ENCODE results near the gene DACH2.

DACH2 gene

GRCh38 chrX:86322913-86323312 is 174.7 kb downstream of the DACH2 start:
- no peaks in the 10 kb centered on the region for H3K9me2 ChIP-seq (ENCODE audit: low read depth, low read length)
- no peaks in the 10 kb centered on the region for H3K36me3 ChIP-seq (ENCODE audit: insufficient read depth, low read length)
- no peak overlapping the region for H3K9ac ChIP-seq (ENCODE audit: low read length)
- H3K4me2 ChIP-seq (ENCODE audit: low read length) = no peak overlapping the region
- H3K79me2 ChIP-seq (ENCODE audit: insufficient read depth, low read length) = no peaks in the 10 kb centered on the region
- no peak overlapping the region for H3K4me3 ChIP-seq (ENCODE audit: low read depth, low read length, poor library complexity, severe bottlenecking)
- no peaks in the 10 kb centered on the region for H3K27me3 ChIP-seq (ENCODE audit: insufficient read depth, low read length)
- H3K4me1 ChIP-seq (ENCODE audit: insufficient read depth, low read length, severe bottlenecking) = no peaks in the 10 kb centered on the region
- TF ChIP-seq CTCF (IDR thresholded peaks at IDR 0.05; ENCODE audit: low read length) (no peak), EZH2 (IDR thresholded peaks at IDR 0.05; ENCODE audit: borderline replicate concordance, low read length) (no peak)
- no peak overlapping the region for H2AFZ ChIP-seq (ENCODE audit: low read length)
- no peaks in the 10 kb centered on the region for H4K20me1 ChIP-seq (ENCODE audit: insufficient read depth, low read length)
- H3F3A ChIP-seq (ENCODE audit: insufficient read depth, low read length) = no peaks in the 10 kb centered on the region
- no peak overlapping the region for H3K27ac ChIP-seq (ENCODE audit: low read depth, low read length, poor library complexity, severe bottlenecking)
- H3K9me3 ChIP-seq (ENCODE audit: low read length) = no peaks in the 10 kb centered on the region

DNA sequence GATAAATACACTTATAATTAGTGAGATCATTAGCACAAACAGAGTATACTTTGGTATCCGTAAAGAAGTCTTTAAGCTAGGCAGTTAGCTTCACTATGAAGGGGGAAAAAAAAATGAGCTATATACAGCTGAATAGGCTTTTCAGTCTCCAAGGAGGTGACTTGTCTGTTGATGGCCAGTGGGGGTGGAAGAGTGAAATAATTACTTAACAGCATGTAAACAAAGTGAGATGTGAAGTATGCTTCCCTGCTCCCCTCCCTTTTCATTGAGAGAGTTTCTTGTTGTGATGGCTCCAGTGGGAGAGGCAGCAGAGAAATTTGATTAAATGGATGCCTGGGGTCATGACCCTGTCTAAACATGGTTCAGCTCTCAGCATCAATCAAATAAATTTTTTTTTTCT is 180.9 kb downstream of the DACH2 start:
- Histone ChIP-seq H3K9ac (ENCODE audit: low read length) (no peak overlapping the region), H3K79me2 (ENCODE audit: insufficient read depth, low read length) (no peaks in the 10 kb centered on the region), H3K27me3 (ENCODE audit: insufficient read depth, low read length) (no peaks in the 10 kb centered on the region), H2AFZ (ENCODE audit: low read length) (no peak overlapping the region), H4K20me1 (ENCODE audit: insufficient read depth, low read length) (no peaks in the 10 kb centered on the region), H3K36me3 (ENCODE audit: insufficient read depth, low read length) (no peaks in the 10 kb centered on the region), H3K4me2 (ENCODE audit: low read length) (no peak overlapping the region), H3K4me3 (ENCODE audit: low read depth, low read length, poor library complexity, severe bottlenecking) (no peak overlapping the region), H3K9me2 (ENCODE audit: low read depth, low read length) (no peaks in the 10 kb centered on the region), H3F3A (ENCODE audit: insufficient read depth, low read length) (no peaks in the 10 kb centered on the region), H3K4me1 (ENCODE audit: insufficient read depth, low read length, severe bottlenecking) (no peaks in the 10 kb centered on the region), H3K27ac (ENCODE audit: low read depth, low read length, poor library complexity, severe bottlenecking) (no peak overlapping the region), H3K9me3 (ENCODE audit: low read length) (no peaks in the 10 kb centered on the region)
- TF ChIP-seq EZH2 (IDR thresholded peaks at IDR 0.05; ENCODE audit: borderline replicate concordance, low read length) (no peak), CTCF (IDR thresholded peaks at IDR 0.05; ENCODE audit: low read length) (no peak)

DNA sequence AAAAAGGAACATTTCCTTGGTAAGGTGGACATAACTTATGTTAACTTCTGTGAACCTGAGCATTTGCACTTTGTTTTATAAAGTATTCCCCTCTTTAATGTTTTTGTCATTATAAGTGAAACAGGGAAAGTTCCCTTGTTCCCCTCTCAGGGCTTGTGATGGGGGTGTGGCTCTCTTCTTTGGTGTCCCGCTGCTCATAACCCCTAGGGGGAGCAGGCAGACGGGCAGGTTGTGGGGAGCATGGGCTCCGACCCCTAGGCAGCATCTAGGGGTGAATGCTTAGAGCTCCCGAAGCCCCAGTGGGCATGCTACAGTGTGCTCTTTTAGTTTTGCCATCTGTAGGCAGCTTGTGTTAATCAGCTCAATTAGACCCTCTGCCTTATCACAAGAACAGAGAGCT is 200.4 kb downstream of the DACH2 start:
- no peaks in the 10 kb centered on the region for H3K79me2 ChIP-seq (ENCODE audit: insufficient read depth, low read length)
- no peak overlapping the region for H3K27ac ChIP-seq (ENCODE audit: low read depth, low read length, poor library complexity, severe bottlenecking)
- H4K20me1 ChIP-seq (ENCODE audit: insufficient read depth, low read length) = no peaks in the 10 kb centered on the region
- H3K4me3 ChIP-seq (ENCODE audit: low read depth, low read length, poor library complexity, severe bottlenecking) = no peak overlapping the region
- H2AFZ ChIP-seq (ENCODE audit: low read length) = no peak overlapping the region
- H3K9ac ChIP-seq (ENCODE audit: low read length) = no peak overlapping the region
- H3K36me3 ChIP-seq (ENCODE audit: insufficient read depth, low read length) = no peaks in the 10 kb centered on the region
- TF ChIP-seq EZH2 (IDR thresholded peaks at IDR 0.05; ENCODE audit: borderline replicate concordance, low read length) (no peak), CTCF (IDR thresholded peaks at IDR 0.05; ENCODE audit: low read length) (peak; percentile 15; the same call in 1 of the 2 replicates)
- H3K9me3 ChIP-seq (ENCODE audit: low read length) = no peaks in the 10 kb centered on the region
- no peaks in the 10 kb centered on the region for H3K27me3 ChIP-seq (ENCODE audit: insufficient read depth, low read length)
- H3F3A ChIP-seq (ENCODE audit: insufficient read depth, low read length) = no peaks in the 10 kb centered on the region
- H3K9me2 ChIP-seq (ENCODE audit: low read depth, low read length) = no peaks in the 10 kb centered on the region
- no peak overlapping the region for H3K4me2 ChIP-seq (ENCODE audit: low read length)
- no peaks in the 10 kb centered on the region for H3K4me1 ChIP-seq (ENCODE audit: insufficient read depth, low read length, severe bottlenecking)

Measured in OCI-LY1 (cell line).